GM18867 (cell line): Measurements from ENCODE around the gene CSTF3.
"Not testable (repeated sequence)": the region's sequence is repeated elsewhere in the genome, so short reads cannot be mapped to it uniquely, and the experiment has no call there.

Experiments
- ATAC-seq: cut with Tn5 transposase; IDR thresholded peaks from one replicate; pipeline ENCODE4 v1.9.1; 2021; ENCODE audit warnings: mild to moderate bottlenecking, moderate library complexity; ENCODE audit not compliant: unreplicated experiment

The CSTF3 gene

GRCh38 chr11:33162831-33163230 lies 1.6 kb upstream of the CSTF3 start:
- ATAC-seq, result no peak

GRCh38 chr11:33160587-33160986 lies 693 bp downstream of the CSTF3 start:
- ATAC-seq, result no peak

DNA sequence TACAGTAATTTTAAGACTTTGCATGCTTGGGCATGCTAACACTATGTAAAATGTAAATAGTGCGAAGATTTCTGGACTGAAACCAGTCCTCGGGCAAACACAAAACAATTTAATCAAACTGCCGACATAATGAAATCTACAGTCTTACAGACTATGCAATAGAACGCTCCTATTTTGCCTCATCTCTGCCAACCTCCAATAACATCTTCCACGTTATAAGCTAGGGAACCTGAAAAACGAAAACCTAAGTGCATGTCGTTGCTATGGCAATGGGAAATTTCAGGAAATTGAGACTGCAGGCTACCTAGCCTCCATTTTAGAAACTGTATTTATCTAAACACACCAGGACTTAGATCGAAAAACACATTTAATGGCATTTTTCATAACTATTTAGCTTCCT lies 1.1 kb downstream of the CSTF3 start:
- ATAC-seq, result no peak

DNA sequence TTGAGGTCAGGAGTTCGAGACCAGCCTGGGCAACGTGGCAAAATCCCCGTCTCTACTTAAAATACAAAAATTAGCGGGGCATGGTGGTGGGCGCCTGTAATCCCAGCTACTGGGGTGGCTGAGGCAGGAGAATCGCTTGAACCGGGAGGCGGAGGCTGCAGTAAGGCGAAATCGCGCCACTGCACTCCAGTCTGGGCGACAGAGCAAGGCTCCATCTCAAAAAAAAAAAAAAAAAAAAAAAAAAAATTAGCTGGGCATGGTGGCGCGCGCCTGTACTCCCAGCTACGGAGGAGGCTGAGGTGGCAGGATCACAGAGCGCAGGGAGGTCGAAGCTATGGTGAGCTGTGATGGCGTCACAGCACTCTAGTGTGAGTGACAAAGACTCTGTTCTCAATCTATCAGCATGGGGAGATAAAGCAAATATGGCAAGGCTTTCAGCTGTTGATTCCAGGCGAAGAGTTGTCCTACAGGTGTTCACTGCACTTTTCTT lies 1.9 kb downstream of the CSTF3 start:
- ATAC-seq, result not testable (repeated sequence)

- no peak for ATAC-seq
Measured at GRCh38 chr11:33158596-33159275, 2.5 kb downstream of the CSTF3 start.

- no peak for ATAC-seq
Measured at GRCh38 chr11:33157103-33158027, 3.9 kb downstream of the CSTF3 start.

DNA sequence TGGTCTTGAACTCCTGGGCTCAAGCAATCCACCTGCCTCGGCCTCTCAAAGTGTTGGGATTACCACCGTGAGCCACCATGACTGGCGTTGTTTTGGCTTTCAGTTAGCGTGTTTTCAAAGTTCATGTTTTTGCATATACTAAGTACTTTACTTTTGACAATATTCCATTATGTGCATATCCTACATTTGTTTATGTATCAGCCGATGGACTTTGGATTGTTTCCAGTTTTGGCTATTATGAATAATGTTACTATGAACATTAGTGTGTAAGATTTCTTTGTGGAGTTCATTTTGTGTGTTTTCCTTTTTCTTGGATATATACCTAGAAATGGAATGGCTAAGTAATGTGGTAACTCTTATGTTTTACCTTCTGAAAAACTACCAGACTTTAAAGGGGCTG lies 9.9 kb downstream of the CSTF3 start:
- ATAC-seq, result no peak

GRCh38 chr11:33147559-33147958 lies 13.7 kb downstream of the CSTF3 start:
- no peak for ATAC-seq

DNA sequence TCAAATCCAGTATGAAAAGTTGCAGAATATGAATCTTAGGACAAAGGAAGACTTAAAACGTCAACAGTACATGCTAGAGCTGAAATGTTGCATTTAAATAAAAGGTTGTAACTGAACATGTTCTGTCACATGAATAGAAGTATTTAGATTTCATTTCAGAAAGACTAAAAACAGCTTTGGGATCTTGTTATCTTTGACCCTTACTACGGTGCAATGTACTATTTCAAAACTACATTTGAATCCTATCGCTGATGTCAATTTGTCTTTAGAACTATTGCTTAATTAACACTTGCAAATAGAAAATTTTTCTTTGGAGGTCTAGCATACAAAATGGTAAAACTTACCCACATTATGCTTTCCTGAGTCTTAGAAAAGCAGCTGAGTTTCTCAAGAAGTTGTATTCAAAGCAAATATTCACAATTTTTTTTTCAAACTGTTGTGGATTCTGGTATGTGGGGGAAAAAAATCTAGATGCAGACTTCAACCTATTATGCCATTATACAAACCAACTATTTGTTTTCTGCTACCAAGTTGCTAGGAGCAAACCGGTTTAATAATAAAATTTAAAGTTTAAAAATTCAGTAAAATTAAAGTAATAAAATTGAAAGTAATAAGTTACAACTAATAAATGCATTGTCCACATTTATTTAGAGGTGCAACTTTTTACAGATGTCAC lies 25.4 kb downstream of the CSTF3 start:
- ATAC-seq, result no peak

GRCh38 chr11:33135216-33135615 lies 26.1 kb downstream of the CSTF3 start:
- ATAC-seq, result no peak

- ATAC-seq, result no peak
Measured at GRCh38 chr11:33134276-33134675, 27.0 kb downstream of the CSTF3 start.

GRCh38 chr11:33133761-33134160 lies 27.5 kb downstream of the CSTF3 start:
- no peak for ATAC-seq

DNA sequence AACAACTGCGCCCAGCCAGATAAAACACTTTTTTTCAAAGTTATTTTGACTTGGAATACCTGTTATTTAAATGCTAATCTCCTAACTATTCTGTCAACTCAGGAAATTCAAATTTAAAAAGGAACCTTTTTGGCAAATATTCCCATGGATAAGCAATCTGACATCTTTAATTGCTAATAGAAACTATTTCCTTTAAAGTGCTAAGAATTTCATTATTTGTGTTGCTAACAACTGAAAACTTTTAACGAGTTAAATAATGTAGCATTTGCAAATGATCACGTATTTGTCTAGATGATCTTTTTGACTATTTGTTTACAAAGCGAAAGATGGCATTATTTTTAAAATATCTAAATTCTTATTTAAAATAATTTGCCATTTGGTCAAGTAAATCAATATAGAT lies 28.8 kb downstream of the CSTF3 start:
- ATAC-seq, result no peak

- ATAC-seq, result no peak
Measured at GRCh38 chr11:33128739-33129138, 32.5 kb downstream of the CSTF3 start.

DNA sequence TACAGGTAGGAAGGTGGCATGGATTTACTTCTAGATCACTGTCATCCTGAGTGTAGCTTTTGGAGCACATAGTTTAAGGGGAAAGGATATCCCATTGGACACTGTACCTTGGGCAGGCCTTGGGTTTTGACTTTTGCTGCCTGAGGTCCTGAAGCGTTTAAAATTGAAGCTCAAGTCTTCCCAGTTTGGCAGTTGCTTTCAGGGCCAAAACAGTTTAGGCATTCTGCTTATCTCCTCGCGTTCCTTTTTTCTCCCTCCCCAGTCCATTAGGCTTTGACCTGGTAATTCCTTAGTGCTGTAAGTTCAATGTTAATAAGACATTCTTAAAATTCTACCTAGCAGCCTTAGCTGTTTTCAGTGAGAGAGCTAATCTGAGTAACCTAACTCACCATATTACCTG lies 35.7 kb downstream of the CSTF3 start:
- ATAC-seq, result no peak

DNA sequence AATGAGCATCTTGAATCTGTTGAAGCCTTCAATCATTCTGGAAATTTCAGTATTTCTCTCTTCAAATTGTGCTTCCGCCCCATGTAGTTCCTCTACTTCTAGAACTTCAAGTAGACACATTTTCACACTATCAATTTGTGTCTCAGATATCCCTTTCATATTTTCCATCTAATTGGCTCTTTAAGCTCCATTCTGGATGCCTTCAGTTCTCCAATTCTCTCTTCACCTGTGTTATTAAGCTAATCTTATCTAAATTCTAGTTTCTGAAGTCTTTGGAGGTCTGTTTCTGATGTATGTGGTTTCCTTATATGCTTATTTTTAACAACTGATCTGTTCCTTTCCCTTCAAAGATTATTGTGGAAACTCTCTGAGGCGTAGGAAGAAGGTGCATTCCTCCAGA lies 36.3 kb downstream of the CSTF3 start:
- no peak for ATAC-seq

- not testable (repeated sequence) for ATAC-seq
Measured at GRCh38 chr11:33122696-33123095, 38.6 kb downstream of the CSTF3 start.

GRCh38 chr11:33116535-33116934 lies 44.7 kb downstream of the CSTF3 start:
- no peak for ATAC-seq

GRCh38 chr11:33110083-33110482 lies 51.2 kb downstream of the CSTF3 start:
- no peak for ATAC-seq

GRCh38 chr11:33109294-33109895 lies 51.9 kb downstream of the CSTF3 start:
- ATAC-seq, result no peak

DNA sequence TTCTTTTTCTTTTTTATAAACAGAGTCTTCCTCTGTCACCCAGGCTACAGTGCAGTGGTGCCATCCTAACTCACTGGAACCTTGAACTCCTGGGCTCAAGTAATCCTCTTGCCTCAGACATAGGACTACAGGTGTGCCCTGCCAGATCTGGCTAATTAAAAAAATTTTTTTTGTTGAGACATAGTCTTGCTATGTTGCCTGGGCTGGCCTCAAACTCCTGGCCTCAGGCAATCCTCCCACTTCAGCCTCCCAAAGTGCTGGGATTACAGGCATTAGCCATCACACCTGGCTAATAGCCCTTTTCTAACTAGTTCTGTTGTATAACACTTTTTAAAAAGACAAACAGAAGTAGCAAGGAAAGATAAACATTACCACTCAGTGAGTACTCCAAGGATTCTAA lies 57.4 kb downstream of the CSTF3 start:
- no peak for ATAC-seq
